ENCODE results near the gene CLK1. TPM values are rescaled to one million over a fixed set of nuclear protein-coding genes. Genes with fewer than 3 reads are reported as not detected.

Gene CLK1
- polyA plus RNA-seq, 1 donor from 2014 or later = 745 TPM

- peak within 1 kb of the TSS; percentile 67 for H2AFZ ChIP-seq (ENCODE audit: low read depth, low read length)
- TF ChIP-seq CTCF (IDR thresholded peaks at IDR 0.05; ENCODE audit: poor library complexity, severe bottlenecking) = no peak
- peak; percentile 51 for TF ChIP-seq MXI1 (conservative IDR thresholded peaks at IDR 0.05; ENCODE audit: poor library complexity, severe bottlenecking)
- TF ChIP-seq SMC3 (conservative IDR thresholded peaks at IDR 0.05; ENCODE audit: poor library complexity) = no peak
- no peak for TF ChIP-seq TAF1 (IDR thresholded peaks at IDR 0.05; ENCODE audit: low read depth)
- peak; percentile 11 for TF ChIP-seq RAD21 (conservative IDR thresholded peaks at IDR 0.05)
- TF ChIP-seq, protein P1, sequence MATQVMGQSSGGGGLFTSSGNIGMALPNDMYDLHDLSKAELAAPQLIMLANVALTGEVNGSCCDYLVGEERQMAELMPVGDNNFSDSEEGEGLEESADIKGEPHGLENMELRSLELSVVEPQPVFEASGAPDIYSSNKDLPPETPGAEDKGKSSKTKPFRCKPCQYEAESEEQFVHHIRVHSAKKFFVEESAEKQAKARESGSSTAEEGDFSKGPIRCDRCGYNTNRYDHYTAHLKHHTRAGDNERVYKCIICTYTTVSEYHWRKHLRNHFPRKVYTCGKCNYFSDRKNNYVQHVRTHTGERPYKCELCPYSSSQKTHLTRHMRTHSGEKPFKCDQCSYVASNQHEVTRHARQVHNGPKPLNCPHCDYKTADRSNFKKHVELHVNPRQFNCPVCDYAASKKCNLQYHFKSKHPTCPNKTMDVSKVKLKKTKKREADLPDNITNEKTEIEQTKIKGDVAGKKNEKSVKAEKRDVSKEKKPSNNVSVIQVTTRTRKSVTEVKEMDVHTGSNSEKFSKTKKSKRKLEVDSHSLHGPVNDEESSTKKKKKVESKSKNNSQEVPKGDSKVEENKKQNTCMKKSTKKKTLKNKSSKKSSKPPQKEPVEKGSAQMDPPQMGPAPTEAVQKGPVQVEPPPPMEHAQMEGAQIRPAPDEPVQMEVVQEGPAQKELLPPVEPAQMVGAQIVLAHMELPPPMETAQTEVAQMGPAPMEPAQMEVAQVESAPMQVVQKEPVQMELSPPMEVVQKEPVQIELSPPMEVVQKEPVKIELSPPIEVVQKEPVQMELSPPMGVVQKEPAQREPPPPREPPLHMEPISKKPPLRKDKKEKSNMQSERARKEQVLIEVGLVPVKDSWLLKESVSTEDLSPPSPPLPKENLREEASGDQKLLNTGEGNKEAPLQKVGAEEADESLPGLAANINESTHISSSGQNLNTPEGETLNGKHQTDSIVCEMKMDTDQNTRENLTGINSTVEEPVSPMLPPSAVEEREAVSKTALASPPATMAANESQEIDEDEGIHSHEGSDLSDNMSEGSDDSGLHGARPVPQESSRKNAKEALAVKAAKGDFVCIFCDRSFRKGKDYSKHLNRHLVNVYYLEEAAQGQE (IDR thresholded peaks at IDR 0.05; ENCODE audit: borderline replicate concordance) = peak; percentile 66
- TF ChIP-seq EZH2 (IDR thresholded peaks at IDR 0.05; ENCODE audit: borderline replicate concordance, insufficient read depth, low read length, poor library complexity, severe bottlenecking) = no peak
- TF ChIP-seq EP300 (conservative IDR thresholded peaks at IDR 0.05; ENCODE audit: poor library complexity, severe bottlenecking) = peak; percentile 53
- peak; percentile 94 for TF ChIP-seq POLR2AphosphoS5 (IDR thresholded peaks at IDR 0.05)
- no peaks in the 10 kb centered on the region for H3K9me2 ChIP-seq (ENCODE audit: insufficient read depth, low read length)
- peak within 1 kb of the TSS; percentile 98 for H3K27ac ChIP-seq (ENCODE audit: low read length)
- peaks cover 16% of the 10 kb centered on the region for H4K20me1 ChIP-seq (ENCODE audit: insufficient read depth)
- no peaks in the 10 kb centered on the region for H3K36me3 ChIP-seq (ENCODE audit: insufficient read depth, low read length)
- no peaks in the 10 kb centered on the region for H3F3A ChIP-seq (ENCODE audit: insufficient read depth, low read length, poor library complexity, severe bottlenecking)
- peak within 1 kb of the TSS; percentile 96 for H3K9ac ChIP-seq (ENCODE audit: low read length)
- no peaks in the 10 kb centered on the region for H3K9me3 ChIP-seq (ENCODE audit: low read length)
- H3K4me3 ChIP-seq (ENCODE audit: low read length) = peak within 1 kb of the TSS; percentile 79
- no peaks in the 10 kb centered on the region for H3K27me3 ChIP-seq (ENCODE audit: insufficient read depth, low read depth, low read length)
- peak within 1 kb of the TSS; percentile 99 for H3K4me2 ChIP-seq (ENCODE audit: low read length)
- H3K79me2 ChIP-seq (replicated peaks; ENCODE audit: insufficient read depth, low read length) = peaks cover 34% of the 10 kb centered on the region
These were observed 52.9 kb downstream of the CLK1 start, which contains the start of gene BZW1 for GRCh38 chr2:200811333-200812121. Gene BZW1 (plus strand): TSS chr2:200811910. CDS start chr2:200813218, 1,308 bp downstream.

DNA sequence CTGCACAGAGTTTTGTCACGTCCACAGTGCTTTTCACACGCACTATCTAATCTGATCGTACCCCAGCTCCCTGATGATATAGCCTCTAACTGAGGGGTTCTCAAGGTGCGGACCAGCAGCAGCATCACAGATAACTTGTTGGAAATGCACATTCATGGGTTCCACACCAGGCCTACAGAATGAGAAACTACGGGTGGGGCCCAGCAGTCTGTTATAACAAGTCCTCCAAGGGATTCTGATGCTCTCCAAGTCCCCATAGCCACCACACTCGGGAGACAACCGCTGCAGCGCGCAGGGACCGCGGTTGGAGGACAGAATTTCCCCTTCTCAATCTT, 53.5 kb downstream of the CLK1 start:
- no peaks in the 10 kb centered on the region for H3K9me3 ChIP-seq (ENCODE audit: low read length)
- H3K4me2 ChIP-seq (ENCODE audit: low read length) = peak overlapping the region; percentile 71
- no peaks in the 10 kb centered on the region for H3K36me3 ChIP-seq (ENCODE audit: insufficient read depth, low read length)
- no peaks in the 10 kb centered on the region for H3K27me3 ChIP-seq (ENCODE audit: insufficient read depth, low read depth, low read length)
- peak overlapping the region; percentile 98 for H3K27ac ChIP-seq (ENCODE audit: low read length)
- peak overlapping the region; percentile 67 for H2AFZ ChIP-seq (ENCODE audit: low read depth, low read length)
- peaks cover 16% of the 10 kb centered on the region for H4K20me1 ChIP-seq (ENCODE audit: insufficient read depth)
- H3K79me2 ChIP-seq (replicated peaks; ENCODE audit: insufficient read depth, low read length) = peaks cover 34% of the 10 kb centered on the region
- peak overlapping the region; percentile 96 for H3K9ac ChIP-seq (ENCODE audit: low read length)
- peak overlapping the region; percentile 79 for H3K4me3 ChIP-seq (ENCODE audit: low read length)
- TF ChIP-seq CTCF (IDR thresholded peaks at IDR 0.05; ENCODE audit: poor library complexity, severe bottlenecking) (no peak), EP300 (conservative IDR thresholded peaks at IDR 0.05; ENCODE audit: poor library complexity, severe bottlenecking) (no peak), MXI1 (conservative IDR thresholded peaks at IDR 0.05; ENCODE audit: poor library complexity, severe bottlenecking) (no peak), POLR2AphosphoS5 (IDR thresholded peaks at IDR 0.05) (no peak), TAF1 (IDR thresholded peaks at IDR 0.05; ENCODE audit: low read depth) (no peak), RAD21 (conservative IDR thresholded peaks at IDR 0.05) (no peak), EZH2 (IDR thresholded peaks at IDR 0.05; ENCODE audit: borderline replicate concordance, insufficient read depth, low read length, poor library complexity, severe bottlenecking) (no peak), SMC3 (conservative IDR thresholded peaks at IDR 0.05; ENCODE audit: poor library complexity) (no peak)
- TF ChIP-seq, protein P1 (IDR thresholded peaks at IDR 0.05; ENCODE audit: borderline replicate concordance) = no peak
- H3K9me2 ChIP-seq (ENCODE audit: insufficient read depth, low read length) = no peaks in the 10 kb centered on the region
- H3F3A ChIP-seq (ENCODE audit: insufficient read depth, low read length, poor library complexity, severe bottlenecking) = no peaks in the 10 kb centered on the region

Data from neural cell (in vitro differentiated cells).